Measurements from ENCODE around the gene HSDL1. TPM values are rescaled to one million over a fixed set of nuclear protein-coding genes. Genes with fewer than 3 reads are reported as not detected.
A peak's percentile ranks its signal among the peaks of the same experiment; 100 is the strongest.

The HSDL1 gene
- total RNA-seq, 1 donor from 2014 or later: 25.5 TPM

GRCh38 chr16:84141143-84141670, 3.8 kb downstream of the HSDL1 start:
- DNase-seq (ENCODE audit: low spot score): no peak
- TF ChIP-seq, protein P1, sequence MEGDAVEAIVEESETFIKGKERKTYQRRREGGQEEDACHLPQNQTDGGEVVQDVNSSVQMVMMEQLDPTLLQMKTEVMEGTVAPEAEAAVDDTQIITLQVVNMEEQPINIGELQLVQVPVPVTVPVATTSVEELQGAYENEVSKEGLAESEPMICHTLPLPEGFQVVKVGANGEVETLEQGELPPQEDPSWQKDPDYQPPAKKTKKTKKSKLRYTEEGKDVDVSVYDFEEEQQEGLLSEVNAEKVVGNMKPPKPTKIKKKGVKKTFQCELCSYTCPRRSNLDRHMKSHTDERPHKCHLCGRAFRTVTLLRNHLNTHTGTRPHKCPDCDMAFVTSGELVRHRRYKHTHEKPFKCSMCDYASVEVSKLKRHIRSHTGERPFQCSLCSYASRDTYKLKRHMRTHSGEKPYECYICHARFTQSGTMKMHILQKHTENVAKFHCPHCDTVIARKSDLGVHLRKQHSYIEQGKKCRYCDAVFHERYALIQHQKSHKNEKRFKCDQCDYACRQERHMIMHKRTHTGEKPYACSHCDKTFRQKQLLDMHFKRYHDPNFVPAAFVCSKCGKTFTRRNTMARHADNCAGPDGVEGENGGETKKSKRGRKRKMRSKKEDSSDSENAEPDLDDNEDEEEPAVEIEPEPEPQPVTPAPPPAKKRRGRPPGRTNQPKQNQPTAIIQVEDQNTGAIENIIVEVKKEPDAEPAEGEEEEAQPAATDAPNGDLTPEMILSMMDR (IDR thresholded peaks at IDR 0.05): peak; percentile 17
- H3K9me3 Mint-ChIP-seq (ENCODE audit: low read depth): no peaks in the 10 kb centered on the region
- peaks cover 32% of the 10 kb centered on the region for H3K4me1 Mint-ChIP-seq (ENCODE audit: low read depth)
- H3K4me3 Mint-ChIP-seq (ENCODE audit: unreplicated experiment): no peak overlapping the region
- peaks cover 2% of the 10 kb centered on the region for H3K36me3 Mint-ChIP-seq (ENCODE audit: low read depth)
- no peak overlapping the region for H3K27ac Mint-ChIP-seq (ENCODE audit: unreplicated experiment)
- H3K27me3 Mint-ChIP-seq (ENCODE audit: low read depth): no peaks in the 10 kb centered on the region

DNA sequence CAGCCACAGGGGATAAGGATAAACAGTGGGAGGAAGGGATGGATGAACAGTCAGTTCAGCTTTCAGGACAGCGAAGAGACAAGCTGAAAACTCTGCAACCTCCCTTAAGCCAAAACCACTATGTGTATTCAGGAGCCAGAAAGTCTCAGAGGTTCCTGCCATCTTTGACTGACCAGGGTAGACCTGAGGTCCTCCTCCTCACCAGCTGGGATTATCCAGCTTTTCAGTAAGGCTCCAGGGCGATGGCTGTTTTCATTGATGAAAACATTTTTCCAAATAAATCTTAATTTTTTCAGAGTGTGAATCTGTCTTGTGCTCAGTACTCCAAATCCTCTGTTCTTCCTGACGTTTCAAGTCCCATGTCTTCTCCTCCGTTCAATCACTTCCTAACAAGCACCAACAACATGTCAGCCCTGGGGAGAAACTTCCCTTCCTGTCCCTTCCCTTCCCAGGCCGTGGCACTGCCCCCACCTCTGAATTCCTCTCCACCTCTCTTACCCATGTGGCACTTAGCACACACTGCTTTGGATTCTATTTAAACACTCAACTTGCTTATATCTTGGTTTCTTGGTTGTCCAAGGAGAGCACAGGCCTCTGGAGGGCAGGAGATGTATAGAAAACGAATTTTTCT, 5.2 kb downstream of the HSDL1 start:
- H3K27ac Mint-ChIP-seq (ENCODE audit: unreplicated experiment): no peak overlapping the region
- TF ChIP-seq, protein P1 (IDR thresholded peaks at IDR 0.05): no peak
- H3K4me1 Mint-ChIP-seq (ENCODE audit: low read depth): peaks cover 41% of the 10 kb centered on the region
- no peaks in the 10 kb centered on the region for H3K27me3 Mint-ChIP-seq (ENCODE audit: low read depth)
- no peak overlapping the region for H3K4me3 Mint-ChIP-seq (ENCODE audit: unreplicated experiment)
- peaks cover 2% of the 10 kb centered on the region for H3K36me3 Mint-ChIP-seq (ENCODE audit: low read depth)
- no peaks in the 10 kb centered on the region for H3K9me3 Mint-ChIP-seq (ENCODE audit: low read depth)
- DNase-seq (ENCODE audit: low spot score): no peak

DNA sequence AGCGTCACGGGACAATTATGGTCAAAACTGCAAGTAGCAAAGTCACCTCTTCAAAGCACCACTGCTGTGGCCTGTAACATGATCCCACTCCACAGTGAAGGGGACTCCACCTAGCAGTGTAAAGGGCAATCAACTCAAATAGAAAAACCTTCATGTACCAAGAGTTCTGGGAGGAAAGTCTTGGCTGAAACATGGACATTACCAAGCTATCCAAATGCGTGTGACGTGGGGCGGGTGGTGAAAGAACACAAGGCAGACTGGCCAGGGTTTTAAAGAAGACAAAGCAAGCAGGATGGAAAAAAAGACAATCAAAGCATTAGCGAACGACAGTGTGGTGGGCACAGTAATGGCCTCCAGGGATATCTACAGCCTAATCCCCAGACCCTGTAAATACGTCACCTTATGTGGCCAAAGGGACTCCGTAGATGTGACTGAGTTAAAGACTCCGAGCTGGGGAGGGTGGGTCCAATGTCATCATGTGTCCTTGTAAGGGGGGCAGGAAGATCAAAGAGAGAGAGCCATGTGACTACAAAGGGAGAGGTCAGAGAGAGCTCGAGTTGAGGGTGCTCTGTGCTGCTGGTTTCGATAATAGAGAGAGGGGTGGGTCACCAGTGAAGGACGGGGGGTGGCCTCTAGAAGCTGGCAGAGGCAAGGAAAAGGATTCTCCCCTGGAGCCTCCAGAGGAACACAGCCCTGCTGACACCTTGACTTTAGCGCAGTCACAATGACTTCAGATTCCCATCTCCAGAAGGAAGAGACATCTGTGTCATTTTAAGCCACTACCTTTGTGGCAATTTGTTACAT, 6.0 kb downstream of the HSDL1 start:
- peaks cover 2% of the 10 kb centered on the region for H3K36me3 Mint-ChIP-seq (ENCODE audit: low read depth)
- H3K4me3 Mint-ChIP-seq (ENCODE audit: unreplicated experiment): no peak overlapping the region
- H3K27me3 Mint-ChIP-seq (ENCODE audit: low read depth): no peaks in the 10 kb centered on the region
- TF ChIP-seq, protein P1 (IDR thresholded peaks at IDR 0.05): no peak
- H3K4me1 Mint-ChIP-seq (ENCODE audit: low read depth): peaks cover 37% of the 10 kb centered on the region
- H3K9me3 Mint-ChIP-seq (ENCODE audit: low read depth): no peaks in the 10 kb centered on the region
- H3K27ac Mint-ChIP-seq (ENCODE audit: unreplicated experiment): peak overlapping the region; percentile 67
- no peak for DNase-seq (ENCODE audit: low spot score)

DNA sequence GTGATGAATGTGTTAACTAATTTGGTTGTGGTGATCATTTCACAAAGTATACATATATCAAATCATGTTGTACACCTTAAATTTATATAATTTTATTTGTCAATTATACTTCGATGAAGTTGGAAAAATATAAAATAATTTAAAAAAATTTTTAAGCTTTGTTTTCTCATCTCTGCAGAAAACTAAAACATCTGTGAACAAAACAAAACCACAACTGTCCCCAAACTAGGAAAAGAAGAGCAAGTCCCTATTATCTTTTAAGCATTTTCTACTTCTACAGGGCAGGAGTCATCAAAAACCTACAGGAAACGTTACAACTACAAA, 6.5 kb downstream of the HSDL1 start:
- H3K27me3 Mint-ChIP-seq (ENCODE audit: low read depth): no peaks in the 10 kb centered on the region

GRCh38 chr16:84137769-84138357, 7.1 kb downstream of the HSDL1 start:
- Mint-ChIP-seq H3K27ac (ENCODE audit: unreplicated experiment) (no peak overlapping the region), H3K4me1 (ENCODE audit: low read depth) (peaks cover 36% of the 10 kb centered on the region), H3K27me3 (ENCODE audit: low read depth) (no peaks in the 10 kb centered on the region), H3K9me3 (ENCODE audit: low read depth) (no peaks in the 10 kb centered on the region), H3K4me3 (ENCODE audit: unreplicated experiment) (no peak overlapping the region), H3K36me3 (ENCODE audit: low read depth) (peaks cover under 1% of the 10 kb centered on the region)
- no peak for DNase-seq (ENCODE audit: low spot score)
- TF ChIP-seq, protein P1 (IDR thresholded peaks at IDR 0.05): no peak

More for the DNA sequence above, 6.5 kb downstream of the HSDL1 start:
- no peak for DNase-seq (ENCODE audit: low spot score)
- H3K27ac Mint-ChIP-seq (ENCODE audit: unreplicated experiment): peak overlapping the region; percentile 67
- H3K4me3 Mint-ChIP-seq (ENCODE audit: unreplicated experiment): no peak overlapping the region
- TF ChIP-seq, protein P1 (IDR thresholded peaks at IDR 0.05): no peak
- peaks cover 34% of the 10 kb centered on the region for H3K4me1 Mint-ChIP-seq (ENCODE audit: low read depth)
- no peaks in the 10 kb centered on the region for H3K9me3 Mint-ChIP-seq (ENCODE audit: low read depth)
- peaks cover 2% of the 10 kb centered on the region for H3K36me3 Mint-ChIP-seq (ENCODE audit: low read depth)

Measured in chondrocyte (in vitro differentiated cells).